Measurements from ENCODE around the gene GTF3C1. TPM values are rescaled to one million over a fixed set of nuclear protein-coding genes. Genes with fewer than 3 reads are reported as not detected.

GTF3C1 gene
- total RNA-seq, 2 donors from 2014 or later: 53.3 to 70.0 TPM

GRCh38 chr16:27538528-27538927, 11.2 kb downstream of the GTF3C1 start:
- no peak for ATAC-seq
- H3K9me3 Mint-ChIP-seq: no peaks in the 10 kb centered on the region
- H3K27ac Mint-ChIP-seq: peak overlapping the region; percentile 80 to 84
- DNase-seq (ENCODE audit: low spot score in 2 of 2): no peak
- H3K36me3 Mint-ChIP-seq: peaks cover 34 to 36% of the 10 kb centered on the region in 2 donors

GRCh38 chr16:27534256-27534655, 15.5 kb downstream of the GTF3C1 start:
- peaks cover 26% of the 10 kb centered on the region in 2 donors for H3K36me3 Mint-ChIP-seq

GRCh38 chr16:27531826-27532800, 17.6 kb downstream of the GTF3C1 start:
- H3K9me3 Mint-ChIP-seq: no peaks in the 10 kb centered on the region
- DNase-seq (ENCODE audit: low spot score in 2 of 2): no peak
- peak overlapping the region in 1 of 2 donors; percentile 3 for H3K27ac Mint-ChIP-seq
- peaks cover 17 to 23% of the 10 kb centered on the region in 2 donors for H3K36me3 Mint-ChIP-seq
- ATAC-seq: no peak

More at GRCh38 chr16:27534256-27534655, 15.5 kb downstream of the GTF3C1 start:
- H3K9me3 Mint-ChIP-seq: no peaks in the 10 kb centered on the region
- no peak for DNase-seq (ENCODE audit: low spot score in 2 of 2)
- ATAC-seq: no peak
- no peak overlapping the region for H3K27ac Mint-ChIP-seq

- H3K9me3 Mint-ChIP-seq: no peaks in the 10 kb centered on the region
- peak in 1 of 2 donors; percentile 14 for ATAC-seq
- DNase-seq (ENCODE audit: low spot score in 2 of 2): no peak
- H3K27ac Mint-ChIP-seq: peak overlapping the region in 1 of 2 donors; percentile 2
- peaks cover 17 to 23% of the 10 kb centered on the region in 2 donors for H3K36me3 Mint-ChIP-seq
Observed at GRCh38 chr16:27531186-27531585, 18.5 kb downstream of the GTF3C1 start.

DNA sequence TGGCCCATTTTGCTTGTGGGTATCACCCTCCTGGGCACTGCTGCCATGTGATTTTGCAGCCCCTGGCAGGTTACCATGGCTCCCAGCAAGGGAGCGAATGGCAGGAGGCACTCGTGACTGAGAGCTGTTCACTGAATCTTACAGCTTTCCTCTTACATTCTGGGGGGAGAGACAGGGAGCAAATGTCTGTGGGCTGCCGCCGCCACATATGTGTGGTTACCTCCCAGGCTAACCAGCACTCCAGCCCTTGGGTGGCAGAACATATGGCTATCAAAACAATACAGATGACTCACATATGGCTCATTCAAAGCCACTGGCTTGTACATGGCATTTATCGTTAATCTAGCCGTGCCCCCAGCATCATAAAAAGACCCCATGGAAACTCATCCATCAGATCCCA, 19.8 kb downstream of the GTF3C1 start:
- H3K36me3 Mint-ChIP-seq: peaks cover 12 to 32% of the 10 kb centered on the region in 2 donors
- no peak for ATAC-seq
- no peak for DNase-seq (ENCODE audit: low spot score in 2 of 2)
- peak overlapping the region in 1 of 2 donors; percentile 45 for H3K27ac Mint-ChIP-seq
- no peaks in the 10 kb centered on the region for H3K9me3 Mint-ChIP-seq

DNA sequence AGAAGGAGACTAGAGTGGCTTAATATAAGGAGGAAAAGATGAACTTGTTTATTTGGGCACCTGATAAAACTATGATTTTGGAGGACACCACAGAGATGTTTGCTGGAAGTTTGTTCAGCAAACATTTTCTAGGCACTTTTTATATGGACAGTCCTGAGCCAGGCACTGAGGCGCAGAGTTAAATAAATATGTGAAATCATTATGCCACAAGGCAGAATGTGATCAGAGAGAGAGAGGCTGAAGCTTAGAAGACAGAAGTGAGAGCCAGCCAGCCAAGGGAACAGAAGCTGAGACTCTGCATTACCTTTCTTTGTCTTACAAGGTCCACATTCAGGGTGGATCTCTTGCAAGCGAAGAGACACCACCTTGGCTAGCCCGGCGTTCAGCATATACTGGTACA, 21.4 kb downstream of the GTF3C1 start:
- DNase-seq (ENCODE audit: low spot score in 2 of 2): no peak
- Mint-ChIP-seq H3K36me3 (peaks cover 10 to 31% of the 10 kb centered on the region in 2 donors), H3K9me3 (no peaks in the 10 kb centered on the region), H3K27ac (no peak overlapping the region)
- no peak for ATAC-seq

GRCh38 chr16:27526180-27526579, 23.5 kb downstream of the GTF3C1 start:
- no peak for DNase-seq (ENCODE audit: low spot score in 2 of 2)
- H3K36me3 Mint-ChIP-seq: peaks cover 0 to 21% of the 10 kb centered on the region in 2 donors

DNA sequence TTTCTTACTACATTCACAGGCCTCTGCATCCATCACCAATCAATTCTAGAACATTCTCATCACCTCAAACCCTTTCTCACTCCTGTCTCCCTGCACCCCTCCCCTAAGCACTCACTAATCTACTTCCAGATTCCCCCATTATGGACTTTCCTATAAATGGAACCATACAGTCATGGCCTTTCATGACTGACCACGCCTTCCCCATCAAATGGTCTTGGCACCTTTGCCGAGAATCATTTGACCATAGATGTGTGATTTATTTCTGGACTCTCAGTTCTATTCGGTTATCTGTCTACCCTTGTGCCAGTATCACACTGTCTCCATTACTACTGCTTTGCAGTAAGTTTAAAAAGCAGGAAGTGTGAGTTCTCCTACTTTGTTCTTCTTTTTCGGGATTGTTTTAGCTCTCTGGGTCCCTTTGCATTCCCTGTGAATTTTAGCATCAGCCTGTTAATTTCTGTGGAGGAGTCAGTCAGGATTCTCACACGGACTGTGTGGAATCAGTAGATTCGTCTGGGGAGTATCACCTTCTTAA, 27.5 kb downstream of the GTF3C1 start:
- no peak for DNase-seq (ENCODE audit: low spot score in 2 of 2)
- H3K36me3 Mint-ChIP-seq: peaks cover 0 to 9% of the 10 kb centered on the region in 2 donors
- H3K27ac Mint-ChIP-seq: no peak overlapping the region
- H3K9me3 Mint-ChIP-seq: no peaks in the 10 kb centered on the region
- ATAC-seq: no peak

More at GRCh38 chr16:27526180-27526579, 23.5 kb downstream of the GTF3C1 start:
- H3K9me3 Mint-ChIP-seq: no peaks in the 10 kb centered on the region
- H3K27ac Mint-ChIP-seq: no peak overlapping the region
- no peak for ATAC-seq

- no peak overlapping the region for H3K27ac Mint-ChIP-seq
- peaks cover 0 to 9% of the 10 kb centered on the region in 2 donors for H3K36me3 Mint-ChIP-seq
- ATAC-seq (no peak), DNase-seq (ENCODE audit: low spot score in 2 of 2) (no peak)
- no peaks in the 10 kb centered on the region for H3K9me3 Mint-ChIP-seq
Observed at GRCh38 chr16:27520982-27521673, 28.6 kb downstream of the GTF3C1 start.

GRCh38 chr16:27518226-27518625, 31.5 kb downstream of the GTF3C1 start:
- Mint-ChIP-seq H3K27ac (no peak overlapping the region), H3K36me3 (no peaks in the 10 kb centered on the region), H3K9me3 (no peaks in the 10 kb centered on the region)
- ATAC-seq (no peak), DNase-seq (ENCODE audit: low spot score in 2 of 2) (no peak)

- no peak for ATAC-seq
- Mint-ChIP-seq H3K36me3 (no peaks in the 10 kb centered on the region), H3K27ac (no peak overlapping the region), H3K9me3 (no peaks in the 10 kb centered on the region)
- DNase-seq (ENCODE audit: low spot score in 2 of 2): no peak
Observed at GRCh38 chr16:27517664-27518063, 32.0 kb downstream of the GTF3C1 start.

DNA sequence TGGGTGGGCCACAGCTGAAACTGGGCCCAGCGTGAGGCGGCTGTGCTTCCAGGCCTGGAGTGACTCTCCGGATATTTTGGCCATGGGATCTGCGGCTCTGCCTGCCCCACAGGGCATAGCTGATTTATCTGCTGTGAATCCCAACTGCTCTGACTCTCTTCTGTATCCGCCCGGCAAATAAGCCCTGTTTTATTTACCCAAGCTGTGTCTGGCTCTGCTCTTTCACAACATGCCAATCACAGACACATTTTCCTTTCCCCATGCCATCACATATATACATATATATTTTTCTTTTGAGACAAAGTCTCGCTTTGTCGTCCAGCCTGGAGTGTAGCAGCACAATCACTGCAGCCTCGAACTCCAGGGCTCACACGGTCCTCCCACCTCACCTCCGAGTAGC, 33.3 kb downstream of the GTF3C1 start:
- Mint-ChIP-seq H3K36me3 (peaks cover 0 to 5% of the 10 kb centered on the region in 2 donors), H3K9me3 (no peaks in the 10 kb centered on the region), H3K27ac (no peak overlapping the region)
- no peak for ATAC-seq
- no peak for DNase-seq (ENCODE audit: low spot score in 2 of 2)

DNA sequence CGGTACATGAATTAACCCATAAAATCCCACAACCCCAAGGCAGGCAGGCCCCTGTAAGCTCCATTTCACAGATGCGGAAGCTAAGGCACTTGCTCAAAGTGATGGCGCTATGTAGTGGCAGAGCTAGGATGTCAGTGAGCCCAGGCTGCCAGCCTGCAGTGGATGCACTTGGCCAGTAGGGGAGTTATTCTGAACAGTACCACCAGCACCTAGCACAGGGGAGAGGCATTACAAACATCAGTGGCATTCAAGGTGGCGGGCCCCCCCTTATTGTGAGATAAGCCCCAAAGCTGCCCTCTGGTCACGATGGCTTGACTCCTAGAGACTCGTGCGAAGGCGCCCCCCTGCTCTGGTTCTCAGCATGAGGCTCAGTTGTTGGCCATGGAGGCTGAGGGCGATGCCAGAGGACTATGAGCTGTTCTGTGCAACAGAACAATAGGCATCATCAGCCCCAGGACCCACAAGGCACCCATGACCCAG, 33.8 kb downstream of the GTF3C1 start:
- ATAC-seq: peak in 1 of 2 donors; percentile 76
- peaks cover 0 to 5% of the 10 kb centered on the region in 2 donors for H3K36me3 Mint-ChIP-seq
- H3K9me3 Mint-ChIP-seq: no peaks in the 10 kb centered on the region
- H3K27ac Mint-ChIP-seq: no peak overlapping the region
- peak in 1 of 2 donors; percentile 32 for DNase-seq (ENCODE audit: low spot score in 2 of 2)

GRCh38 chr16:27514806-27515205, 34.9 kb downstream of the GTF3C1 start:
- no peak for ATAC-seq
- Mint-ChIP-seq H3K27ac (peak overlapping the region in 1 of 2 donors; percentile 48), H3K36me3 (peaks cover 0 to 5% of the 10 kb centered on the region in 2 donors), H3K9me3 (no peaks in the 10 kb centered on the region)
- DNase-seq (ENCODE audit: low spot score in 2 of 2): no peak

- peaks cover 0 to 11% of the 10 kb centered on the region in 2 donors for H3K36me3 Mint-ChIP-seq
- H3K9me3 Mint-ChIP-seq: no peaks in the 10 kb centered on the region
- no peak overlapping the region for H3K27ac Mint-ChIP-seq
- ATAC-seq (no peak), DNase-seq (ENCODE audit: low spot score in 2 of 2) (no peak)
Observed at GRCh38 chr16:27511657-27512448, 37.9 kb downstream of the GTF3C1 start.

GRCh38 chr16:27508476-27508875, 41.2 kb downstream of the GTF3C1 start:
- DNase-seq (ENCODE audit: low spot score in 2 of 2) (no peak), ATAC-seq (no peak)
- H3K27ac Mint-ChIP-seq: no peak overlapping the region
- peaks cover 8 to 17% of the 10 kb centered on the region in 2 donors for H3K36me3 Mint-ChIP-seq
- no peaks in the 10 kb centered on the region for H3K9me3 Mint-ChIP-seq
